Left ventricle myocardium inferior (tissue), 1 donor: ENCODE results near the gene HSD3B1. TPM values are rescaled to one million over a fixed set of nuclear protein-coding genes. Genes with fewer than 3 reads are reported as not detected.

Experiments
- DNase-seq: peaks from one replicate; pipeline ENCODE4 v3.0.0-alpha.2; 2020
- H3K27ac ChIP-seq: fragments of 200-600 bp; replicated peaks from 2 replicates; pipeline ENCODE4 v1.8.0; 2021
- H3K27me3 ChIP-seq: fragments of 200-600 bp; 2 replicates; pipeline ENCODE4 v1.8.0; 2021; ENCODE audit warnings: low read depth
- H3K36me3 ChIP-seq: fragments of 200-600 bp; 2 replicates; pipeline ENCODE4 v1.8.0; 2021
- H3K4me1 ChIP-seq: fragments of 200-600 bp; 2 replicates; pipeline ENCODE4 v1.8.0; 2021
- H3K4me3 ChIP-seq: fragments of 200-600 bp; 2 replicates; pipeline ENCODE4 v1.8.0; 2021; ENCODE audit warnings: mild to moderate bottlenecking, moderate library complexity
- H3K9me3 ChIP-seq: fragments of 200-600 bp; replicated peaks from 2 replicates; pipeline ENCODE4 v1.8.0; 2021
- intact Hi-C: fragments of 100-400 bp; cut with micrococcal nuclease; formaldehyde crosslinking; loops from one replicate; pipeline ENCODE4 v1.11.0; 2022
- total RNA-seq: library from RNA; stranded (reverse); fragmentation: NEBNext Ultra II Directional; extraction: Animal tissue kit (Norgen Biotek cat#: 25700); gene quantifications from one replicate; pipeline ENCODE4 v1.2.1, GENCODE V29; 2021
- TF ChIP-seq, protein P1 (sequence below): fragments of 200-600 bp; IDR thresholded peaks from 2 replicates; pipeline ENCODE4 v1.8.0; 2021; ENCODE audit warnings: antibody characterized with exemption, mild to moderate bottlenecking, borderline replicate concordance
- donor health status: DM: no; HTN: yes; CAD: no; lungs with severe emphysema.

The HSD3B1 gene
- total RNA-seq, 1 donor from 2014 or later = not detected

DNA sequence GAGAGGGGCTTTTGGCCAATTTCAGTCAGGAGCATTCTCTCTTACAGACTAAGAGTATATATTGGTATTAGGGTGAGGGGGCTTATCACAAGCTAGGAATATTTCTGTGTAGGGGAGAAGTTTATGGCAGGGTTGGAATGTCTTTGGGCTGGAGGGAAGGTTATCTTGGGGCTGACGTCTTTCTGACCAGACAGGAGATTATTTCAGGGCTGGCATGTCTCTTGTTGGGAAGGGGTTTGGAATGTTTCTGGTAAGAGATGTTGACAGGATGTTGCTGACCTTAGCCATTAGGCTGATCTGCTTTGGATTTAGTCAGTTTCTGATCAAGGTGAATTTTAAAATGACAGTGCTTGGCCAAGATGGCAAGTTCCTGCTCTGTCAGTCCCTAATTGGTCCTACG is 17.8 kb upstream of the HSD3B1 start:
- Histone ChIP-seq H3K27ac (no peak overlapping the region), H3K27me3 (no peaks in the 10 kb centered on the region), H3K9me3 (peaks cover 9% of the 10 kb centered on the region), H3K36me3 (no peaks in the 10 kb centered on the region), H3K4me1 (no peaks in the 10 kb centered on the region), H3K4me3 (no peak overlapping the region)
- intact Hi-C loops = no loop called here
- no peak for DNase-seq
- TF ChIP-seq, protein P1, sequence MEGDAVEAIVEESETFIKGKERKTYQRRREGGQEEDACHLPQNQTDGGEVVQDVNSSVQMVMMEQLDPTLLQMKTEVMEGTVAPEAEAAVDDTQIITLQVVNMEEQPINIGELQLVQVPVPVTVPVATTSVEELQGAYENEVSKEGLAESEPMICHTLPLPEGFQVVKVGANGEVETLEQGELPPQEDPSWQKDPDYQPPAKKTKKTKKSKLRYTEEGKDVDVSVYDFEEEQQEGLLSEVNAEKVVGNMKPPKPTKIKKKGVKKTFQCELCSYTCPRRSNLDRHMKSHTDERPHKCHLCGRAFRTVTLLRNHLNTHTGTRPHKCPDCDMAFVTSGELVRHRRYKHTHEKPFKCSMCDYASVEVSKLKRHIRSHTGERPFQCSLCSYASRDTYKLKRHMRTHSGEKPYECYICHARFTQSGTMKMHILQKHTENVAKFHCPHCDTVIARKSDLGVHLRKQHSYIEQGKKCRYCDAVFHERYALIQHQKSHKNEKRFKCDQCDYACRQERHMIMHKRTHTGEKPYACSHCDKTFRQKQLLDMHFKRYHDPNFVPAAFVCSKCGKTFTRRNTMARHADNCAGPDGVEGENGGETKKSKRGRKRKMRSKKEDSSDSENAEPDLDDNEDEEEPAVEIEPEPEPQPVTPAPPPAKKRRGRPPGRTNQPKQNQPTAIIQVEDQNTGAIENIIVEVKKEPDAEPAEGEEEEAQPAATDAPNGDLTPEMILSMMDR = no peak

DNA sequence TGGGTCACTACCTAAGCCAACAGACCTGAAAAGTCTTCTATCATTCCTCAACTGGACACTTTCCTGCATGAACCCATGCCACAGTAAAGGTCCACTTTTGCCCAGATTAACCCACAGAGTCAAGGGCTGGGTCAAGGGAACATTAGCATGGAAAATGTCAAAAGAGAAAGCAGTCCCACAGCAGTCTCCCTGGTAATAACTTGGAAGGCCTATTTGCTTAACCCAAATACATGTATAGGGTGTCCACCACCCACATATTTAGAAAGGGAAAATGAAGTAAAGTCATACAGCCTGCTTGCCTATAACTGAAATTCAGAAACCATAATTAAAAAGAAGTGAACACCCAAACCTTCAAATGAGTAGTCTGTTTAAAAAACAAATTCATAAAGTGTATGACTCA is 16.1 kb upstream of the HSD3B1 start:
- Histone ChIP-seq H3K27me3 (no peaks in the 10 kb centered on the region), H3K9me3 (peaks cover 18% of the 10 kb centered on the region), H3K27ac (no peak overlapping the region), H3K4me3 (no peak overlapping the region), H3K36me3 (no peaks in the 10 kb centered on the region), H3K4me1 (no peaks in the 10 kb centered on the region)
- DNase-seq = no peak
- TF ChIP-seq, protein P1 = no peak
- intact Hi-C loops = no loop called here

DNA sequence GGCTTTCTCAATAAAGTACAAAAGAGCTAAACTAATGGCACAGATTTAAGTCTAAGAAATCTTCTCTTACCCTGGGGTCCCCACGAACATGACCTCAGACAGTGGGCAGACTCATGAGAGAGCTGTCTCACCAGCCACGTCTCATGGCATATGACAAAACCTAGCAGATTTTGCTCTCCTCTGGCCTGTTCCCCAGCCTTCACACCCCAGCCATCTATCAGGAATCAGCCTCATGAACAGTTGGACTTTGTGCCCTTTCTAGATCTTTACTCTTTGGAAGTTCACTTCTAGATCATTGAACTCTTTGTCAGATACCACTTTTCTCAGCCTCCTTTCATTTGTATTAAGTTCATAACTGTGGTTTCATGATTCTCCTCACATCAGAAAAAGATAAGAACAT is 14.2 kb upstream of the HSD3B1 start:
- Histone ChIP-seq H3K36me3 (no peaks in the 10 kb centered on the region), H3K27ac (no peak overlapping the region), H3K27me3 (no peaks in the 10 kb centered on the region), H3K4me1 (no peaks in the 10 kb centered on the region), H3K9me3 (peaks cover 26% of the 10 kb centered on the region), H3K4me3 (no peak overlapping the region)
- intact Hi-C loops = no loop called here
- TF ChIP-seq, protein P1 = no peak
- DNase-seq = no peak

- Histone ChIP-seq H3K4me1 (no peaks in the 10 kb centered on the region), H3K9me3 (peaks cover 8% of the 10 kb centered on the region), H3K27ac (no peak overlapping the region), H3K27me3 (no peaks in the 10 kb centered on the region), H3K4me3 (no peak overlapping the region), H3K36me3 (no peaks in the 10 kb centered on the region)
- intact Hi-C loops = no loop called here
- DNase-seq = no peak
- TF ChIP-seq, protein P1 = no peak
These were observed 2.2 kb upstream of the HSD3B1 start for GRCh38 chr1:119504831-119505230.

DNA sequence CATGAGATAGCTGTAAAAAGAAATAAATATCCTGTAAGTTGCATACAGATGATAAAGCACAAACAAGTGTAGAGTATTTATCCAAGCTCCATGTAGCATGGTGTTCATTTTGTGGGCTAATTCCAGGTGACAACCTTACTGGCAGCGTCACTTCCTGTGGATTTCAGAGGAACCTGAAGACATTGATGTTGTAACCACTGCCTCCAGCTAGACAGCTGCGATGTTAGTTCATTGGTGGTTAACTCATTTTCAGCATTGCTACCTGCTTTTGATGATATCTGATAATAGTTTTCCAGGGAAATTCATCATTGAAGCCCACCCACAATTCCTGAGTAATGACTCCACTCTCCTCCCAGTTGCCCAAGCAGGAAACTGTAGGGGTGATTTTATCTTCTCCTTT is 3.0 kb downstream of the HSD3B1 start:
- intact Hi-C loops = no loop called here

More for the DNA sequence above, 3.0 kb downstream of the HSD3B1 start:
- Histone ChIP-seq H3K27ac (no peak overlapping the region), H3K4me1 (no peaks in the 10 kb centered on the region), H3K9me3 (no peaks in the 10 kb centered on the region), H3K27me3 (no peaks in the 10 kb centered on the region), H3K36me3 (no peaks in the 10 kb centered on the region), H3K4me3 (no peak overlapping the region)
- TF ChIP-seq, protein P1 = no peak
- DNase-seq = no peak
